HG02970 (cell line): ENCODE measurements around the gene MLXIP.

Experiments used
- ATAC-seq: cut with Tn5 transposase; IDR thresholded peaks from one replicate; pipeline ENCODE4 v1.9.1; 2021; ENCODE audit warnings: mild to moderate bottlenecking, moderate library complexity, moderate number of reproducible peaks; ENCODE audit not compliant: unreplicated experiment, low FRiP score

The MLXIP gene

DNA sequence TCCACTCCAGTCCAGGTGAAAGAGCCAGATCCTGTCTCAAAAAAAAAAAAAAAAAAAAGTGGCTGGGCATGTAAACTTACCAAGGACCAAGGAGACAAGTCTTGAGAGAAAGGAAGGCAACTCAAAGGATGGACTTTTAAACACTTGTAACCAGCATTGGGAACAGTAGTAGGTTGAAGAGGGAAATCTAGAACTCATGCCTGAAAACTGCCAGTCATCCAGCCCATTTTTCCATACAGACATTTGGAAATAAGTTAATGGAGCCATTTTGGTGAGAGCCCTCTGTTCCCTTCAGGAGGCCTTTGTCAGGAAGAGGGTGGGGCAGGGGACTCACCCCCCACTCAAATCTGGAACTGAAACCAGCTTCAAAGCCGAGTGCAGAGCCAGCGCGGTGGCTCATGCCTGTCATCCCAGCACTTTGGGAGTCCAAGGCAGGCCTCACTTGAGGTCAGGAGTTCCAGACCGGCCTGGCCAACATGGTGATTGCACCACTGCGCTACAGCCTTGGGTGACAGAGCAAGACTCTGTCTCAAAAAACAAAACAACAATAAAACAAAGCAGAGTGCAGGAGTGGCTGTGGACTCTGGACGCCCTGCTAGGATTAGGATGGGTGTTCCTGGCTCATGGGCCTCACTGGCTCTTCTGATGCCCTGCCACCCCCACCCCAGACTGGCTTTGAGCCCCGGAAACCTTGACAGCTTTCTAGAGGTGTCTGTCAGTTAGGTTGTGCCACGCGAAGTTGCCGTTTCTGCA, 1.6 kb upstream of the MLXIP start:
- ATAC-seq: no peak

DNA sequence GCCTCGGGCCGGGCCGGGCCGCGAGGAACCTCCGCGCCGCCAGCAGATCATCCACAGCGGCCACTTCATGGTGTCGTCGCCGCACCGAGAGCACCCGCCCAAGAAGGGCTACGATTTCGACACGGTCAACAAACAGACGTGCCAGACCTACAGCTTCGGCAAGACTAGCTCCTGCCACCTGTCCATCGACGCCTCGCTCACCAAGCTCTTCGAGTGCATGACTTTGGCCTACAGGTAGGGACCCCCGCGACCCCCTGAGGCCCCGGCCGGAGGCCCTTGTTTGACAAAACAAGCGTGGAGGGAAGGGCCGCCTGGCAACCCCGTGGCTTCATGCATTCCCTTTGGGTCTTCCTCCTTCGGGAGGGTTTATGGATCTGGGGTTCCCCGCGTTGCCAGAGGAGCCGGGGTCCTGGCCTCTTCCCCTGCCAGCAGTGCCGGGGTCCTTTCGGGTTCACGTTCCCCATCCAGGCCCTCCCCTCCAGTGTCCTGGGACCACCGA, 526 bp downstream of the MLXIP start:
- ATAC-seq: no peak

DNA sequence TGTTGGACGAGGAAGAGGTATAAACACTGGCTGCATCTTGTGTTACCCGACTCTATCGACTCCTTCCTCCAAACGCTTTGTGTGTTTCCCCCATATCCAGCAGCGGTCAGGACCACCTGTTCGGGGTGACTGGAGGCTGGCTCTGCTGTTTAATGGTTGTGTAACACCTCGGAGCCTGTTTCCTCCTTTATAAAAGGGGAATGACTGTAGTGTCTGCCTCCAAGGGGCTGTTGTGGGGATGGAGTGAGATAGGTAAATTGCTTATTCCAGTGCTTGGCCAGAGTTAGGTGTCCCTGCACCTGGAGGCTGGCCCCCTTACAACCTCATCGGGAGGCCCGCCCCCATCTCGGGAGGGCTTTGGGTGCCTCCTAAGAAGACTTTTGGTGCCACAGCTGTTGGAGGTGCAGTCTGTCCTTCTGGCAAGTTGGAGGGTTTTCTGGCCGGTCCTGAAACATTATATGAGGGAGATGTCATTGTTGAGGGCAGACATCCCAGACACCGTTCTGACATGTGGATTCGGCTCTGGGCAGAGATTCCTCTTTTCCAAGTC, 1.1 kb downstream of the MLXIP start:
- no peak for ATAC-seq

DNA sequence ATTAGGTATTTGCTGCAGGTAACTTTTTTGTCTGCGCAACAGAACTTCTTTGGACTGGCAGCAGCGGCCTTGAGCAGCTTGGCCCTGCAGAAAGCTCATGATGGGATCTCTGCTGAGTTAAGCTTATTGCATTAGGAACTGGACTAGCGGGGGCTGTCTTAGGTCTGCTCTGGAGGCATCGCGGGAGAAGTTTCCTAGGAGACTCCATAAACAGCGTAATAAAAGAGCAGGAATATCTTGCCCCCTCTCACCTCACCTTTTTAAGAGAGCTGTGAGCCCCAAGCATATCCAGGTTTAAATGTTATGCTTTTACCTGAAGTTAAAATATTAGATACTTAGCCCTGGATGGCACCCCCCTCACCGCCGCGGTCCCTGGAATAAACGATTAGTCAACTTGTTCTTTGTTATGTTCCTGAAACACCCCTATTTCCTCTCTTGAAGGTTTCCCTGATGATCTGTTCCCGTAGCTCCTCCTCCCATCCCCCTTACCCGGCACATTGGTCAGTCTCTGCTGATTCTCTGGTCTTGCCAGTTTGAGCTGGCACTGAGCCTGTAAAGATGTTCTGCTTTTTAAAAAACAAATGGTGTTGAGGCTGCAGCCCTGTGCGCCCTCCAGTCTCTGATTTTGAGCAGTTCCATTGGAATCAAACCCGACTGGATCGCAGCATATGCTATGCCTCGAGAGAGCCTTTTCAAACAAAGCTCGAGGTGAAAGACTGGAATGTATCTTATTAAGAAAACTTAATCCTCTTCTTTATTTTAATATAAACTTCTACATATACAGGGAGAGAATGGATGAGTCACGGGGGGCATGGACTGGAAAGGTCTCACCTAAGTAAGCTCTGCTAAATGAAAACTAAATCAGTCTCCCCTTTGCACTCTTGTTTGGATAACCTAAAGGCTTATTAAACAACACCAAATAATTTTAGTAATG, 1.9 kb downstream of the MLXIP start:
- no peak for ATAC-seq

DNA sequence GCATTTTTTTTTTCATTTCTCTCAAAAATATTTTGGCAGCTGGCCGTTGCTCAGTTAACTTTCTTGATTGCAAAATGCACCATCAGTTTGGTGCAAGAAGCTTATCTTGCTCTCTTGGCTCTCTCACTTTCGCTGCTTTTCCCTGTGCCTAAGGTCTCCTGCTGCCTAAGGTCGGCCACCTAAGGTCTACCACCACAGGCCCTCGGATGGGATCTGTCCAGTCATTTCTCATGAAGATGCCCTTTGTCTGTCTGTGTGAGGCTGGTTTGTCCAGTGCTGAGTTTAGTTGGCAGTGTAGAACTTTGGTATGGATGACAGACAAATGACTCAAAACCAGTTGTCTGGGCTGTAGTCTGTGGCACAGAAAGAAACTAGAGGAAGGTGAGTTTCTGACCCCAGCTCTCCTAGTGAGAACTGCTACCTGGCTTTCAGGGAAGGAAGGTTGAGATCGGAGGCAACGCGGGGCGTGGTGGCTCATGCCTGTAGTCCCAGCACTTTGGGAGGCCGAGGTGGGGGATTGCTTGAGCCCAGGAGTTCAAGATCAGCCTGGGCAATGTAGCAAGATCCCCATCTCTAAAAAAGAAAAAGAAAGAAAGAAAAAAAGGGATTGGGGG, 2.6 kb downstream of the MLXIP start:
- ATAC-seq: no peak

DNA sequence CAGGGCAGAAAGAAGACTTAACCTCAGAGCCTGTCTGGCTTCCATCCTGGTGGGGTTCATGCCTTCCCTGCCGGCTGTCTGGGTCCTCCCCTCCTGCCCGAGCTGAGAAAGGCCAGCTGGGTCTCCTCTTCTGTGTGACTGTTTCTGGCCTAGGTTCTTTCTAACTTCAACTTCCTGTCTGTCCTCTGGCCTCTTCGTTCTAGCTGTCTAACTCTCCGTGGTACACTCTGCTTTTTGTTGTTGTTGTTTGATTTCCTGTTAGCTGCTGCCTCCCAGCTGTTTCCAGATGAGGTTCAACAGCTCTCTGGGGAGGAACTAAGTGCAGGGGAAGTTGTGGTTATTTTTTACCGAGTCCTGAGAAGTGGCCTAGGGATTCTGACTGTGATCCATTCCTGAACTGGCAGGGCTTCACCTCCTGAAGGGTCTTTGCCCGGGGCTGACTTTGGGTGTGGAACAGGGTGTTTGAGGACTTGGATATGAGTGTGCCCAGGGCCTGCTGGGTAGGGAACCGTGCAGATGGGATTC, 3.2 kb downstream of the MLXIP start:
- no peak for ATAC-seq

DNA sequence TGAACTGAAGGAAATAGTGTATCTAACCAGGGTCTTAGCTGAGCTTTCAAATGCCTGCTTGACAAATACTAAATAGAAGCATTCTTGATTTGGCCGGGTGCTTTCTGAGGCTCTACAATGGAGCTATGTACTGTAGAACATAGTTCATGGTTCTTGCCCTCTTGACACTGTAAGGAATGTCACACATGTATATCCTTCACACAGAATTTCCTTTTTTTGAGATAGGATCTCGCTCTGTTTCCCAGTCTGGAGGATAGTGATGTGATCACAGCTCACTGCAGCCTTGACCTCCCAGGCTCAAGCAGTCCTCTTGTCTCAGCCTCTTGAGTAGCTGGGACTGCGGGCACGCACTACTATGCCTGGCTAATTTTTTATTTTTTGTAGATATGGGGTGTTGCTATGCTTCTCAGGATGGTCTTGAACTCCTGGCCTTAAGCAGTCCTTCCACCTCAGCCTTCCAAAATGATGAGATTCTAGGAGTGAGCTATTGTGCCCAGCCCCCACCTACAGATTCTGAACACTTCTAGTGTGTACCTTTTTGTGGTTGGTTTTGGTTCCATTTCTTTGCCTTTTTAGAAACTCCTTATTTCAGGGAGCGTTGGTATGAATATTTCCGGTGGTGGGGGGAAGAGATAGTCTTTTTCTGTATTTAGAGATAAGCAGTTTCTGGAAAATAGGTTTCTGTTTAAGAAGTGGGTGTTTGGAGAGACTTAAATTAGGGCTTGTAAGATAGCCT, 4.2 kb downstream of the MLXIP start:
- no peak for ATAC-seq

DNA sequence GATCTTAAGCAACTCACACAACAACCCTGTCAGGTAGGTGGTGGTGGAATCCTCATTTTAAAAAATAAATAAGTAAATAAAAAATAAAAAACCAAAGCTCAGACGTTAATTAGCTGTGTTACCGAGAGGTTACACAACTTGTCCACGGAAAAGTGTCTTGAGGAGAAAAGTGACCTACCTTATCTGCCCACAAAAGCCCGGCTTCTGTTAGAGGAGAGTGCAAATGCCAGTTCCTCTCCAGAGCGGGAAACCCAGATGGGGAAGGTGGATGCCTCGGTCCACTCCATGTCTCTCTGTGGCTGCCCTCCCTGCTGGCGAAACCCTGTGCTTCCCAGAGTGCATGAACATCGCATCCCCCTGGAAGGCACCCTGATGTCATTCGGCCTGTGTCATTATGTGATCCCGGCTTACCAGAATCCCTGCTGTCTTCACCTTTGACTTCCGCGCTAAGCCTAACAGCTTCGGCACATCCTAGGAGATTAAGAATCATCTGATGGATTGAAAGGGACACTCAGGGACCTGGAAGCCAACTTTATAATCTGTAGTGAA, 6.4 kb downstream of the MLXIP start:
- no peak for ATAC-seq

DNA sequence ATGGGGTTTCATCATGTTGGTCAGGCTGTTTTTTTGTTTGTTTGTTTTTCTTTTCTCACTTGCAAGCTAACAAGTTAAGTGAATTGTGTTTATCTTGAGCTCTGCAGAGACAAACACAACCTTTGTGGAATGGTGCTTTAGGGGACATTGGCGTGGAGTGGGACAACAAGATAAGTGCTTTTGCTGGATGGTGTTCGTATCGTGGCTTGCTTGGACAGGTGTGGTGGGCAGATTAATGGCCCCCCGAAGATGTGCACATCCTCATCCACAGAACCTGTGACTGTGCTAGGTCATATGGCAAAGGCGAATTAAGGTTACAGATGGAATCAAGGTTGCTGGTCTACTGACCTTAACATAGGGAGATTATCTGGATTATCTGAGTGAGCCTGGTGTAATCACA, 7.0 kb downstream of the MLXIP start:
- no peak for ATAC-seq

DNA sequence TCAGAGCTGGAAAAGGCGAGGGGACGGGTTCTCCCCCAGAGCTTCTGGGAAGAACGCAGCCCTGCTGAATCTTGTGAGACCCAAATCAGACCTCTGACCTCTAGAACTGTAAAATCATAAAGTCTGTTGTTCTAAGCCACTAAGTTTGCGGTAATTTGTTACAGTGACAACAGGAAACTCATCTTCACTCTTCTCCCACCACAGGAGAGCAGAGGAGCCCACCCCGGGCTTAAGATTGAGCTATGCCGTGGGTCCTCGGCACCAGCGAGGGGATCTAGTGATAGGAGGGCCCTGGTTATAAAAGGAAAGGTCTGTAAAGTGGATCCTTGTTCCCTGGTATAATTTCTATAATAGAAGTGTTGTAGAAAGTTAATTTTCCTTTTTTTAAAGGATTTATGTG, 7.6 kb downstream of the MLXIP start:
- no peak for ATAC-seq

DNA sequence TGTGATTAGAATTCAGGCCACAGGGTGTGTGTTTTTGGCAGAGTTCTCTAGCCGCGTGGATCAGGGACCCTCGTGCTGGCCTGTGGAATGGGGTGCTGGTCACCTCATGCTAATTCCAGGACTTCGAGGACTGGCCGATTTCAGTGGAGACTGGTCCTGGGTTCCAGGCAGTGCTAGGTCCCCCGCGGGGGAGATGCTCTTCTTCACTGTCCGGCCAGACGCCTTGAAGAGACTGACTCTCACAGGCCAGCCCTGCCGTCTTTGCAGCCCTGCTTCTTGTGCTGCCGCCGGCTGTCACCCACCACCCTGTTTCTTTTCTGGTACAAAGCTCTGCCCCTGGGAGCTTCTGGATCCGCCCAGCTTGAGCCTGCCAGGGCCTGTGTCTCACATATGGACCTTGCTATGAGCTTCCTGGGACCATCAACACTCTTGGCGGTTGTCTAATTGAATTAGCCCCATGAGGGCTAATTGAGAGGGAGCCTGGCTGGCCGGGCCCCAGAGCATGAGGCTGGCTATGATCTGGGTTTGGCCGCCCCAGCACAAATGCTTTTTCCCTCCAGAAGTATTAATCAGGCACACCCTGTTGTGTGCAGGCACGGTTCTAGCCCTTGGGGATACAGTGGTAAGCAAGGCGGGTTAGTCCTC, 8.2 kb downstream of the MLXIP start:
- no peak for ATAC-seq

DNA sequence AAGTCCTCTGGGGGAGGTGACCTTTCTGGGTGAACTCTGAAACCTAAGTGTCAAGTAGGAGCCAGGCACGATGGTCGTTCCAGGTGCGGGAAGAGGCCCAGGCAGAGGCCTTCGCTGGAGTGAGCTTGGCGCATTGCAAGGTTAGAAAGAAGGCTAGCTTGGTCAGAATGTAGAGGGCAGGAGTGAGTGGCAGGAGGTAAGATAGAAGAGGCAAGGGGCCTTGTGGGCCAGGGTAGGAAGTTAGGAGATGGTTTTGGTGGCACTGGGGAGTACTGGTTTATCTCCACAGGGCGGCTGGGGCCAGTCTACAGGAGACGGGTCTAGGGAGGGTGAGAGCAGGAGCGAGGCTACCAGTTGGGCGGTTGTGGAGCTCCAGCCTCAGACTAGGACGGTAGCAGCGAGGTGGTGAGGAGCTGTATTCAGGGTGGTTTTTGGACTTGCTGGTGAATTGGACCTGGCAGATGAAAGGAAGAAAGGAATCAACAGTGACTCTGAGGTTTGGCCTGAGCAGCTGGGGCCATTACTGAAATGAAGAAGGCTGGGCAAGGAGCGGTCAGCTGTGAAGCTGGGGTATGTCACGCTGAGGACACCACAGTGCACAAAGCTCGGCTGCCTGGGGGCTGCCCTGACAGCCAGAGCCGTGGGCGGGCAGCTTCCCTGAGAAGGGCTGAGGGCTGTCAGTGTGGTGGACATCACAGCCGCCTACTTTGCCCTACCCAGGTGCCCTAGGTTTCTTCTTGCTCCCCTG, 9.0 kb downstream of the MLXIP start:
- ATAC-seq: no peak

DNA sequence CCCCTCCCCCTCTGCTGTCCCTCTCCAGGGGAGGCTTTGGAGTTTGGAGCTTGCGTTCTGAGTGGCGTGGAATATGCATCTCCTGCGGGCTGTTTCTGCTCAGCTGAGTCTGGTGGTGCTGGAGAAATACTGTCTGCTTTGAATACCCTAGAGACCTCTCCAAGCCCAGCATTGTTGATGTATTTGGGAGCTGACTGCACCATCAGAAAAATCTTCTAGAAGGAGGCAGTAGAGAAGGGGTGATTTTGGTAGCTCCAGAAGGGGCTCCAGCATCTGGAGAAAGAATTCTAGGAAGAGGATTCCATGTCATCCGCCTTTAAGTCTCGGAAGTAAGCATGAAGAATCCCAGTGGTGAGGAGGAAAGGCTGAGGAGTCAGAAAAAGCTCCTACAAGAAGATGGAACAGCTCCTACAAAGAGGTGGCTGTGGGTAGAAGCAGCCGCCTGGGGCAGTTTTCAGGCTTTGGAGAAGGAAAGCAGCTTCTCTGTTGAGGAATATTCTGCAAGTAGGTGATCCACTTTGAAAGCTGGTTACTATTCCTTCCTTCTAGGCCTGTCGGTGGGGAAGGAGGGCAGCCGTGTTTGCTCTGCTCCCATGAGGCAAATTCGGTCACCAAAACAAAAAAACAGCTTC, 9.7 kb downstream of the MLXIP start:
- ATAC-seq: no peak

DNA sequence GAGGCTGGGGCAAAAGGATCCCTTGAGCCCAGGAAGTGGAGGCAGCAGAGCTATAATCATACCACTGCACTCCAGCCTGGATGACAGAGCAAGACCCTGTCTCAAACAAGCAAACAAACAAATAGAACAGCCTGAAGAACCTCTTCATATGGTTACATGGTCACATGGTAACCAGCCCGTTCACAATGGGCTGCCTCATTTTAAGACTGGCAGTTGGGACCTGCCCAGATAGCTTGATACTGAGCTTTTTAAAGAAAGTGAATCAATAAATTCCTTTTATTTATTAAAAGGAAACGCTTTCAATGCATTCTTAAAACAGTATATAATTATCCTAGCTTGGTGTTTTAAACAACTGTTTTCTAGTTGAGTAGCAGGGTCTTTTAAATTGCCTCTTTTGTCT, 10.5 kb downstream of the MLXIP start:
- no peak for ATAC-seq

DNA sequence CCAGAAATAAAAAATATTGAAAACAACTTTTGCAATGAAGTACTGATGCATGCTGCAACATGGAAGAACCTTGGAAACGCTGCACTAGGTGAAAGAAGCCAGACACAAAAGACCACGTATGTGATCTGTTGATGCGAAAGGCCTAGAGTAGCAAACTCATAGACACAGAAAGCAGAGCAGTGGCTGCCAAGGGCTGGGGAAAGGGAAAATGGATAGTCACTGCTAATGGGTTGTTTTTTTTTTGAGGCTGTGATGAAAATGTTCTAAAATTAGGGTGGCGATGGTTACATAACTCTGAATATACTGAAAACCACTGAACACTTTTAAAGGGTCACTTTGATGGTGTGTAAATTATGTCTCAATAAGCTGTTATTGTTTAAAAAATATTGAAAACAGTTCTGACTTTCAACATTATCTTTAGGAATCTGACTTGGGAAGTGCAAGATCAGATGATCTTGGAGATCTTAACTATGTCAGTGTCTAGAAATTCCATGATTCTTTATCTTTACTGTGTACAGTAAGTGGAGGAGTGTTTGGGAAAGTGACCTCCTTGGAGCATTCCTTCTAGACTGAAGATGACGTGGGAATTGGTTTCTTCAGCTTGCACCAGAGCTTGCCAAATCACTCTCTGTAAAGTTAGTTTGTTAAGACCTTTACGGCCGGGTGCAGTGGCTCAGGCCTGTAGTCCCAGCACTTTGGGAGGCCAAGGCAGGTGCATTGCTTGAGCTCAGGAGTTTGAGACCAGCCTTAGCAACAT, 12.4 kb downstream of the MLXIP start:
- ATAC-seq: no peak

DNA sequence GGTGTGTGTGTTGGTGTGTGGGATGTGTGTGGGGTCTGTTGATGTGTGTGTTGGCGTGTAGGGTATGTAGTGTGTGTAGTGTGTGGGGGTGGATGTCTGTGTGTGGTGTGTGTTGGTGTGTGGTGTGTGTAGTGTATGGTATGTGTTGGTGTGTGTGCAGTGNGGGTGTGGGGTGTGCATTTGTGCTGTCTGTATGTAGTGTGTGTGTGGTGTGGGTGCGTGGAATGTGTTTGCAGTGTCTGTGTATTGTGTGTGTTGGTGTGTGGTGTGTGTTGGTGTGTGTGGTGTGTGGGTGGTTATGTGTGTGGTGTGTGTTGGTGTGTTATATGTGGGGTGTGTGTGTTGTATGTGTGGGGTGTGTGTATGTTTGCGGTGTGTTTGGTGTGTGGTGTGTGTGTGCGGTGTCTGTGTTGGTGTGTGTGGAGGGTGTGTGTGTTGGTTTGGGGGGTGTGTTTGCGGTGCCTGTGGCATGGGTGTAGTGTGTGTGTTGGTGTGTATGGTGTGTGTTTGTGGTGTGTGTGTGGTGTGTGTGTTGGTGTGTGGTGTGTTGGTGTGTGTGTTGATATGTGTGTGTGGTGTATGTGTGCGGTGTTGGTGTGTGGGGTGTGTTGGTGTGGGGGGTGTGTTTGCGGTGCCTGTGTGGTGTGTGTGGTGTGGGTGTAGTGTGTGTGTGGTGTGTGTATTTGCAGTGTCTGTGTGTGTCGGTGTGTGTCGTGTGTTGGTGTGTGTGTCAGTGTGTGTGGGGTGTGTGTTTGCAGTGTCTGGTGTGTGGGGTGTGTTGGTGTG, 14.7 kb downstream of the MLXIP start:
- ATAC-seq: no peak
